Measurements from ENCODE around the gene RBM10. TPM values are rescaled to one million over a fixed set of nuclear protein-coding genes. Genes with fewer than 3 reads are reported as not detected.
A peak's percentile ranks its signal among the peaks of the same experiment; 100 is the strongest.
"Not testable (repeated sequence)": the region's sequence is repeated elsewhere in the genome, so short reads cannot be mapped to it uniquely, and the experiment has no call there.

The RBM10 gene
- total RNA-seq (ENCODE audit: unreplicated experiment): 74.6 TPM
- long read RNA-seq, partial matches to known transcripts: 8 of 16 reads
- long read RNA-seq, other reads (novel, unspliced or antisense): 6 of 16 reads

GRCh38 chrX:47144626-47145394 is at the start of gene RBM10, which contains the start of gene NDUFB11:
TSS of gene RBM10 (plus strand) at chrX:47145221. CDS start at chrX:47147482, 2,261 bp downstream.
TSS of gene NDUFB11 (minus strand) at chrX:47144702. CDS start at chrX:47144679, 23 bp downstream.
- peak; percentile 88 for DNase-seq
- Mint-ChIP-seq H3K9me3 (ENCODE audit: unreplicated experiment) (peaks cover 7% of the 10 kb centered on the region), H3K27me3 (ENCODE audit: unreplicated experiment) (peaks cover 11% of the 10 kb centered on the region), H3K27ac (ENCODE audit: unreplicated experiment) (peak within 1 kb of the TSS; percentile 97), H3K36me3 (ENCODE audit: unreplicated experiment) (no peaks in the 10 kb centered on the region), H3K4me3 (ENCODE audit: unreplicated experiment) (peak within 1 kb of the TSS; percentile 97), H3K4me1 (ENCODE audit: low read depth, unreplicated experiment) (peaks cover 6% of the 10 kb centered on the region)
- TF ChIP-seq CTCF (IDR thresholded peaks at IDR 0.05; ENCODE audit: partially characterized antibody, unreplicated experiment): peak; percentile 83

GRCh38 chrX:47097018-47097417 is 48.0 kb upstream of the RBM10 start:
- H3K4me1 Mint-ChIP-seq (ENCODE audit: low read depth, unreplicated experiment): peaks cover 6% of the 10 kb centered on the region
- no peak for TF ChIP-seq CTCF (IDR thresholded peaks at IDR 0.05; ENCODE audit: partially characterized antibody, unreplicated experiment)

GRCh38 chrX:47098338-47099094 is 46.5 kb upstream of the RBM10 start:
- H3K9me3 Mint-ChIP-seq (ENCODE audit: unreplicated experiment): peaks cover 2% of the 10 kb centered on the region
- H3K4me3 Mint-ChIP-seq (ENCODE audit: unreplicated experiment): no peak overlapping the region
- H3K27ac Mint-ChIP-seq (ENCODE audit: unreplicated experiment): no peak overlapping the region
- no peaks in the 10 kb centered on the region for H3K27me3 Mint-ChIP-seq (ENCODE audit: unreplicated experiment)
- H3K36me3 Mint-ChIP-seq (ENCODE audit: unreplicated experiment): no peaks in the 10 kb centered on the region
- no peak for TF ChIP-seq CTCF (IDR thresholded peaks at IDR 0.05; ENCODE audit: partially characterized antibody, unreplicated experiment)
- no peak for DNase-seq
- H3K4me1 Mint-ChIP-seq (ENCODE audit: low read depth, unreplicated experiment): peaks cover 6% of the 10 kb centered on the region

More at GRCh38 chrX:47097018-47097417, 48.0 kb upstream of the RBM10 start:
- Mint-ChIP-seq H3K9me3 (ENCODE audit: unreplicated experiment) (peaks cover 2% of the 10 kb centered on the region), H3K4me3 (ENCODE audit: unreplicated experiment) (peak overlapping the region; percentile 46), H3K27ac (ENCODE audit: unreplicated experiment) (peak overlapping the region; percentile 71), H3K36me3 (ENCODE audit: unreplicated experiment) (no peaks in the 10 kb centered on the region), H3K27me3 (ENCODE audit: unreplicated experiment) (no peaks in the 10 kb centered on the region)
- peak; percentile 22 for DNase-seq

DNA sequence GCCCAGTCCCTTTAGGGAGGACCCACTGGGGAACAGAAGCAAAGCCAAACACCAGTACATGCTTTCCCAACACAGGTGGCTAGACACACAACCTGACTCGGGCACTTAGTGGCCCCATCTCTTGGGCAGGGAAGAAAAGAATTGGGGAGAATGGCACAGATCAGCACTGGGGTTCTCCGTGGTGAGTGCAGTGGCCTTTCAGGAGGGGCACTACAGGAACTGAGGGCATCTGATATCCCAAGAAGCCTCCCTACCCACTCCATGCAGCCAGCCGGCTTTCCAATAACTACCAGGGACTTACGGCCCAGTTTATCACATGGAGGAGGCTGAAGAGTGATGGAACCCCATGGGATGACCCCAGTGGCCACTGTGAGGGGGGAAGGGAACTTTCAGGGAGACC is 43.8 kb upstream of the RBM10 start:
- peaks cover 2% of the 10 kb centered on the region for H3K9me3 Mint-ChIP-seq (ENCODE audit: unreplicated experiment)

GRCh38 chrX:47110936-47111615 is 33.9 kb upstream of the RBM10 start:
- H3K4me3 Mint-ChIP-seq (ENCODE audit: unreplicated experiment); H3K9me3 Mint-ChIP-seq (ENCODE audit: unreplicated experiment); H3K27ac Mint-ChIP-seq (ENCODE audit: unreplicated experiment); H3K36me3 Mint-ChIP-seq (ENCODE audit: unreplicated experiment); H3K27me3 Mint-ChIP-seq (ENCODE audit: unreplicated experiment); H3K4me1 Mint-ChIP-seq (ENCODE audit: low read depth, unreplicated experiment); DNase-seq: not testable (repeated sequence)

More for the DNA sequence above, 43.8 kb upstream of the RBM10 start:
- H3K4me3 Mint-ChIP-seq (ENCODE audit: unreplicated experiment): no peak overlapping the region
- TF ChIP-seq CTCF (IDR thresholded peaks at IDR 0.05; ENCODE audit: partially characterized antibody, unreplicated experiment): no peak
- H3K27me3 Mint-ChIP-seq (ENCODE audit: unreplicated experiment): no peaks in the 10 kb centered on the region
- no peak for DNase-seq
- H3K27ac Mint-ChIP-seq (ENCODE audit: unreplicated experiment): no peak overlapping the region
- no peaks in the 10 kb centered on the region for H3K36me3 Mint-ChIP-seq (ENCODE audit: unreplicated experiment)
- peaks cover 6% of the 10 kb centered on the region for H3K4me1 Mint-ChIP-seq (ENCODE audit: low read depth, unreplicated experiment)

Data from glutamatergic neuron (in vitro differentiated cells).